Neutrophil (primary cell): ENCODE data around the gene GSTA4.
"Not testable (repeated sequence)": the region's sequence is repeated elsewhere in the genome, so short reads cannot be mapped to it uniquely, and the experiment has no call there.

Source experiments
- H3K27ac ChIP-seq: fragments of 200-600 bp; sonication (generic); 2 replicates; pipeline ENCODE4 v1.5.1; 2016; ENCODE audit warnings: mild to moderate bottlenecking, moderate library complexity
- H3K27me3 ChIP-seq: fragments of 200-600 bp; sonication (generic); 2 replicates; pipeline ENCODE4 v1.6.0; 2016; ENCODE audit warnings: mild to moderate bottlenecking
- H3K36me3 ChIP-seq: fragments of 200-600 bp; sonication (generic); 2 replicates; pipeline ENCODE4 v1.5.1; 2017
- H3K4me1 ChIP-seq, 2 experiments: fragments of 200-600 bp in 1 of 2; sonication (generic) in 1 of 2; 1 replicate in 1 of 2; 2 replicates in 1 of 2; pipeline versions ENCODE4 v1.5.1 to v1.6.1; 2013 to 2016; ENCODE audit warnings: low read depth in 1 of 2, low read length in 1 of 2, mild to moderate bottlenecking in 1 of 2, moderate library complexity in 1 of 2; ENCODE audit not compliant: control insufficient read depth in 1 of 2, insufficient read depth in 1 of 2
- H3K4me3 ChIP-seq, 2 experiments: fragments of 200-600 bp in 1 of 2; sonication (generic) in 1 of 2; 1 replicate in 1 of 2; 2 replicates in 1 of 2; pipeline ENCODE4 v1.5.1; 2013 to 2016; ENCODE audit warnings: low read depth in 1 of 2, low read length in 1 of 2, mild to moderate bottlenecking in 1 of 2, moderate library complexity in 1 of 2
- H3K9me3 ChIP-seq: fragments of 200-600 bp; sonication (generic); 2 replicates; pipeline ENCODE4 v1.5.1; 2016
- CTCF ChIP-seq: fragments of 200-600 bp; sonication (generic); IDR thresholded peaks from 2 replicates; pipeline ENCODE4 v1.5.1; 2016; ENCODE audit warnings: antibody characterized with exemption

Gene GSTA4

GRCh38 chr6:52962701-52963100 is 32.4 kb downstream of the GSTA4 start:
- no peaks in the 10 kb centered on the region for H3K36me3 ChIP-seq
- no peak overlapping the region for H3K27ac ChIP-seq
- H3K27me3 ChIP-seq = peaks cover 5% of the 10 kb centered on the region
- no peaks in the 10 kb centered on the region for H3K9me3 ChIP-seq
- TF ChIP-seq CTCF = no peak
- no peaks in the 10 kb centered on the region for H3K4me1 ChIP-seq
- H3K4me3 ChIP-seq = no peak overlapping the region

- not testable (repeated sequence) for H3K4me1 ChIP-seq, H3K36me3 ChIP-seq, H3K27ac ChIP-seq, H3K4me3 ChIP-seq, H3K27me3 ChIP-seq, H3K9me3 ChIP-seq
Observed at GRCh38 chr6:52961022-52961421, 34.1 kb downstream of the GSTA4 start.

GRCh38 chr6:52960211-52960610 is 34.9 kb downstream of the GSTA4 start:
- H3K36me3 ChIP-seq, H3K9me3 ChIP-seq, H3K4me1 ChIP-seq, H3K27me3 ChIP-seq, H3K4me3 ChIP-seq, H3K27ac ChIP-seq: not testable (repeated sequence)

GRCh38 chr6:52958546-52959255 is 36.4 kb downstream of the GSTA4 start:
- Histone ChIP-seq H3K4me1 (no peaks in the 10 kb centered on the region), H3K36me3 (no peaks in the 10 kb centered on the region), H3K9me3 (no peaks in the 10 kb centered on the region), H3K27ac (no peak overlapping the region), H3K27me3 (no peaks in the 10 kb centered on the region), H3K4me3 (no peak overlapping the region)
- TF ChIP-seq CTCF = no peak

- H3K4me3 ChIP-seq = no peak overlapping the region
- no peak for TF ChIP-seq CTCF
- H3K27ac ChIP-seq = no peak overlapping the region
- no peaks in the 10 kb centered on the region for H3K9me3 ChIP-seq
- H3K4me1 ChIP-seq = no peaks in the 10 kb centered on the region
- no peaks in the 10 kb centered on the region for H3K27me3 ChIP-seq
- no peaks in the 10 kb centered on the region for H3K36me3 ChIP-seq
Observed at GRCh38 chr6:52955871-52956270, 39.2 kb downstream of the GSTA4 start.

GRCh38 chr6:52953911-52954839 is 40.9 kb downstream of the GSTA4 start:
- no peaks in the 10 kb centered on the region for H3K4me1 ChIP-seq
- H3K4me3 ChIP-seq = no peak overlapping the region
- no peaks in the 10 kb centered on the region for H3K9me3 ChIP-seq
- no peak for TF ChIP-seq CTCF
- no peaks in the 10 kb centered on the region for H3K36me3 ChIP-seq
- peaks cover 12% of the 10 kb centered on the region for H3K27me3 ChIP-seq
- H3K27ac ChIP-seq = no peak overlapping the region
